Stimulated activated CD4-positive, alpha-beta T cell treated with anti-CD3 and anti-CD28 coated beads, Interleukin-4, amount 100 ng/mL, for 48 hours (primary cell): ENCODE data around the gene F2RL1.
"Not testable (repeated sequence)": the region's sequence is repeated elsewhere in the genome, so short reads cannot be mapped to it uniquely, and the experiment has no call there.

Experiments used
- DNase-seq, 2 donors: peaks; one replicate each; pipeline ENCODE4 v3.0.0-alpha.2; 2020; ENCODE audit warnings: low read depth in 2 of 2

F2RL1 gene

GRCh38 chr5:76818844-76819831, at the start of gene F2RL1:
TSS of gene F2RL1 (plus strand) at chr5:76819030. CDS start at chr5:76819183, 153 bp downstream.
- peak in 1 of 2 donors; percentile 32 for DNase-seq

- not testable (repeated sequence) for DNase-seq
Measured at GRCh38 chr5:76771041-76771440, 47.8 kb upstream of the F2RL1 start.

- no peak for DNase-seq
Measured at GRCh38 chr5:76771705-76772405, 47.0 kb upstream of the F2RL1 start.

GRCh38 chr5:76775921-76776320, 42.9 kb upstream of the F2RL1 start:
- no peak for DNase-seq

- DNase-seq = no peak
Measured at GRCh38 chr5:76776391-76776790, 42.4 kb upstream of the F2RL1 start.

GRCh38 chr5:76780616-76781015, 38.2 kb upstream of the F2RL1 start:
- DNase-seq = not testable (repeated sequence)

GRCh38 chr5:76781775-76782174, 37.1 kb upstream of the F2RL1 start:
- DNase-seq = no peak

GRCh38 chr5:76782444-76782843, 36.4 kb upstream of the F2RL1 start:
- DNase-seq = no peak

GRCh38 chr5:76787237-76787636, 31.6 kb upstream of the F2RL1 start:
- no peak for DNase-seq

GRCh38 chr5:76788362-76788761, 30.5 kb upstream of the F2RL1 start:
- DNase-seq = no peak

- not testable (repeated sequence) for DNase-seq
Measured at GRCh38 chr5:76789275-76789674, 29.6 kb upstream of the F2RL1 start.

- DNase-seq = no peak
Measured at GRCh38 chr5:76789991-76790581, 28.7 kb upstream of the F2RL1 start.

GRCh38 chr5:76790632-76791290, 28.1 kb upstream of the F2RL1 start:
- DNase-seq = no peak

GRCh38 chr5:76791461-76791860, 27.4 kb upstream of the F2RL1 start:
- DNase-seq = no peak

GRCh38 chr5:76794871-76795270, 24.0 kb upstream of the F2RL1 start:
- DNase-seq = no peak

GRCh38 chr5:76799588-76799987, 19.2 kb upstream of the F2RL1 start:
- DNase-seq = no peak

GRCh38 chr5:76800579-76800978, 18.3 kb upstream of the F2RL1 start:
- DNase-seq = no peak

- no peak for DNase-seq
Measured at GRCh38 chr5:76801159-76801802, 17.5 kb upstream of the F2RL1 start.

- no peak for DNase-seq
Measured at GRCh38 chr5:76801803-76802195, 17.0 kb upstream of the F2RL1 start.

GRCh38 chr5:76804266-76804665, 14.6 kb upstream of the F2RL1 start:
- DNase-seq = no peak

- no peak for DNase-seq
Measured at GRCh38 chr5:76805821-76806505, 12.9 kb upstream of the F2RL1 start.
